OCI-LY1 (cell line): ENCODE measurements around the gene UTS2B.

Source experiments
- CTCF ChIP-seq: fragments of 200-600 bp; sonication (generic), shearing (Covaris generic); IDR thresholded peaks from 2 replicates; pipeline ENCODE4 v1.5.1; 2017; ENCODE audit warnings: mild to moderate bottlenecking, antibody characterized with exemption, low read length, moderate library complexity, mixed read lengths
- EZH2 ChIP-seq: fragments of 200-600 bp; sonication (generic), shearing (Covaris generic); IDR thresholded peaks from 2 replicates; pipeline ENCODE4 v1.8.0; 2017; ENCODE audit warnings: borderline replicate concordance, mixed run types, mild to moderate bottlenecking, antibody characterized with exemption, low read length, moderate library complexity, mixed read lengths

GRCh38 chr3:191254098-191254873 lies 76.0 kb downstream of the UTS2B start:
- TF ChIP-seq CTCF (no peak), EZH2 (no peak)
